ENCODE data around the gene SEMG1.

DNA sequence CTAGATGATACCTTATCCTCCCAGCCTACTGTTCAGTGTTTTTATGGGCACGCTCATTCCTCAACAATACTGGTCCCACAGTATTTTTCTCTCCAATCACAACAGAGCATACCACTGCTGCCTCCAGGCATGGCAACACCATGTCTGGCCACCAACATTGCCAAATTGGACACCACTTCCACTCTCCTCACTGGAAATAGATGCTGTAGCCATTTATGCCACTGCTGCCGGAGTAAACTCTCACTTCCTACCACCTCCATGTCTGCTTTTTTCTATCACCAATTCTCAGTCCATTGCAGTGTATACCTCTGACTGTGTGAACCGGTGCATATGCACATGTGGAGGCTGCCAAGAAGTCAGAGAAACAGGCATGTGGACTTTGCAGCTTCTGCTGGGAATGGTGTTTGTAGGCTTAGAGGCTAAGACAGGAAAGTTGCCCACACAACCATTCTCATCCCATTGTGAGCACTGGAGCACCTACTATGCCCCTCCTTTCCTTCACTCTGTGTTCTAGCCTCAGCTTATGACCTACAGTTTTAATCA, 17.7 kb upstream of the SEMG1 start:
- TF ChIP-seq, protein P1, sequence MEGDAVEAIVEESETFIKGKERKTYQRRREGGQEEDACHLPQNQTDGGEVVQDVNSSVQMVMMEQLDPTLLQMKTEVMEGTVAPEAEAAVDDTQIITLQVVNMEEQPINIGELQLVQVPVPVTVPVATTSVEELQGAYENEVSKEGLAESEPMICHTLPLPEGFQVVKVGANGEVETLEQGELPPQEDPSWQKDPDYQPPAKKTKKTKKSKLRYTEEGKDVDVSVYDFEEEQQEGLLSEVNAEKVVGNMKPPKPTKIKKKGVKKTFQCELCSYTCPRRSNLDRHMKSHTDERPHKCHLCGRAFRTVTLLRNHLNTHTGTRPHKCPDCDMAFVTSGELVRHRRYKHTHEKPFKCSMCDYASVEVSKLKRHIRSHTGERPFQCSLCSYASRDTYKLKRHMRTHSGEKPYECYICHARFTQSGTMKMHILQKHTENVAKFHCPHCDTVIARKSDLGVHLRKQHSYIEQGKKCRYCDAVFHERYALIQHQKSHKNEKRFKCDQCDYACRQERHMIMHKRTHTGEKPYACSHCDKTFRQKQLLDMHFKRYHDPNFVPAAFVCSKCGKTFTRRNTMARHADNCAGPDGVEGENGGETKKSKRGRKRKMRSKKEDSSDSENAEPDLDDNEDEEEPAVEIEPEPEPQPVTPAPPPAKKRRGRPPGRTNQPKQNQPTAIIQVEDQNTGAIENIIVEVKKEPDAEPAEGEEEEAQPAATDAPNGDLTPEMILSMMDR (IDR thresholded peaks at IDR 0.05), result no peak
- no peak for TF ChIP-seq POLR2A (IDR thresholded peaks at IDR 0.05)

All from Peyer's patch (tissue), 4 donors.